Sigmoid colon (tissue), 7 donors: ENCODE data around the gene AKAP7. TPM values are rescaled to one million over a fixed set of nuclear protein-coding genes. Genes with fewer than 3 reads are reported as not detected.

Experiments
- DNase-seq: peaks from one replicate; pipeline ENCODE4 v3.0.0-alpha.2; 2019
- H3K27ac ChIP-seq, 4 donors: fragments of 200-600 bp; sonication (generic); one replicate each; pipeline ENCODE4 v1.5.1; 2016 to 2019; ENCODE audit warnings: mild to moderate bottlenecking in 1 of 4
- H3K27me3 ChIP-seq, 3 donors: fragments of 200-600 bp; sonication (generic); one replicate each; pipeline ENCODE4 v1.5.1; 2019; ENCODE audit warnings: mild to moderate bottlenecking in 1 of 3
- H3K36me3 ChIP-seq, 4 donors: fragments of 200-600 bp; sonication (generic); one replicate each; pipeline ENCODE4 v1.5.1; 2016 to 2019
- H3K4me1 ChIP-seq, 4 donors: fragments of 200-600 bp; sonication (generic); one replicate each; pipeline ENCODE4 v1.5.1; 2017 to 2019
- H3K4me3 ChIP-seq, 4 donors: fragments of 200-600 bp; sonication (generic); one replicate each; pipeline ENCODE4 v1.5.1; 2017 to 2019; ENCODE audit warnings: mild to moderate bottlenecking in 2 of 4, moderate library complexity in 1 of 4
- H3K9me3 ChIP-seq, 4 donors: fragments of 200-600 bp in 3 of 4; sonication (generic) in 3 of 4; one replicate each; pipeline versions ENCODE4 v1.5.1 to v1.6.1; 2013 to 2019
- CTCF ChIP-seq, 4 experiments: fragments of 450-650 bp in 3 of 4; fragments of 200-600 bp in 1 of 4; IDR thresholded peaks; one replicate each; pipeline ENCODE4 v1.5.1; 2016 to 2019; ENCODE audit warnings: antibody characterized with exemption in 4 of 4, mild to moderate bottlenecking in 3 of 4, moderate library complexity in 2 of 4
- EP300 ChIP-seq, 4 donors: sonication (generic); formaldehyde crosslinking; IDR thresholded peaks; one replicate each; pipeline ENCODE4 v1.6.1; 2017; ENCODE audit warnings: antibody characterized with exemption in 4 of 4
- POLR2A ChIP-seq, 2 donors: fragments of 450-650 bp; IDR thresholded peaks; one replicate each; pipeline ENCODE4 v1.6.1; 2016; ENCODE audit warnings: antibody characterized with exemption in 2 of 2, mild to moderate bottlenecking in 2 of 2, moderate library complexity in 2 of 2
- POLR2AphosphoS5 ChIP-seq, 4 donors: sonication (generic); formaldehyde crosslinking; IDR thresholded peaks; one replicate each; pipeline ENCODE4 v1.6.1; 2017; ENCODE audit warnings: antibody characterized with exemption in 4 of 4
- WGBS, 2 donors: extraction: QIAGEN DNeasy Blood & Tissue Kit; methylation state at CpG; one replicate each; pipeline ENCODE4 v1.1.7; 2013; 5-methylcytosine and 5-hydroxymethylcytosine counted together
- intact Hi-C: fragments of 100-400 bp; cut with DNase I; formaldehyde crosslinking; loops from one replicate; pipeline ENCODE4 v1.15.1; 2023
- polyA plus RNA-seq, 3 donors: library from polyadenylated mRNA; stranded (reverse); fragments of 200-250 nt; gene quantifications; one replicate each; pipeline ENCODE4 v1.2.3, GENCODE V29; 2013
- total RNA-seq, 4 donors: library from RNA; depleted of rRNA; stranded (reverse); fragments of >200 nt; gene quantifications; one replicate each; pipeline ENCODE4 v1.1.0, GENCODE V29; 2016
- donor health status: healthy with polysubstance abuse.
- donor health status: Bipolar disorder and iron deficiency.
- donor health status: healthy.

Gene AKAP7
- total and polyA plus RNA-seq, 7 donors: 7.9 to 23.8 (median 18.7) TPM

GRCh38 chr6:131177996-131178395 is 42.7 kb downstream of the AKAP7 start:
- Histone ChIP-seq H3K27ac (no peak overlapping the region), H3K4me1 (no peaks in the 10 kb centered on the region), H3K4me3 (no peak overlapping the region), H3K9me3 (no peaks in the 10 kb centered on the region), H3K27me3 (no peaks in the 10 kb centered on the region), H3K36me3 (peaks cover 0 to 40% (median 0%) of the 10 kb centered on the region in 4 donors)
- intact Hi-C loops: no loop called here
- no peak for DNase-seq
- no peak for TF ChIP-seq CTCF (IDR thresholded peaks at IDR 0.05)
- TF ChIP-seq POLR2A (IDR thresholded peaks at IDR 0.05): no peak
- no peak for TF ChIP-seq EP300 (IDR thresholded peaks at IDR 0.05)
- TF ChIP-seq POLR2AphosphoS5 (IDR thresholded peaks at IDR 0.05): no peak
- WGBS, 2 donors: 97 to 98% methylated on average over 6 of the region's 6 CpGs

DNA sequence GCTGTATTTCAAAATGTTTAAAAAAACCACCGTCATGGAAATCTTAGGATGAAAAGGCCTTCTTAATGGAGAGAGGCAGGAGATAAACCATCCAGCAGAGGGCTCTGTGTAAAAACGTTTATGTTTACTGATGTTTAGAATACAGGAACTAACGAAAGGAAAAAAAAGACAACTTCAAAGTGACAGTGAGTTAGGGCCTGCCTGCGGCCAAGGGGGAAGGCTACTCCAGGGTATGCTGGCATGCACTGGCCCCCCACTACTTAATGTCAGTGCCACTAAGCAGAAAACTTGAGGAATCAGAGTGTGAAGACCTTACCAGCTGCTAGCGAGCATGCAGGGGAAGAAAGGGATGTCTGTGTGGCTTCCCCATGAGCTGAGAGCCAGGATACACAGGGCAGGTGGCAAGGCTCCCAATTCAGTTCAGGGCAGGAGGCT is 47.7 kb downstream of the AKAP7 start:
- peaks cover 0 to 28% (median 3%) of the 10 kb centered on the region in 4 donors for H3K36me3 ChIP-seq
- TF ChIP-seq EP300 (IDR thresholded peaks at IDR 0.05) (no peak), POLR2AphosphoS5 (IDR thresholded peaks at IDR 0.05) (no peak), CTCF (IDR thresholded peaks at IDR 0.05) (no peak), POLR2A (IDR thresholded peaks at IDR 0.05) (no peak)
- H3K27me3 ChIP-seq: no peaks in the 10 kb centered on the region
- 26 to 27% methylated on average over 5 of the region's 5 CpGs for WGBS, 2 donors
- no peak for DNase-seq
- intact Hi-C loops: loop anchor here (10.0 kb wide), 1 partner anchor 352 kb away; no protein-coding TSS in a partner anchor
- H3K9me3 ChIP-seq: no peaks in the 10 kb centered on the region
- H3K4me3 ChIP-seq: no peak overlapping the region
- no peaks in the 10 kb centered on the region for H3K4me1 ChIP-seq
- H3K27ac ChIP-seq: no peak overlapping the region

GRCh38 chr6:131183427-131184095 is 48.3 kb downstream of the AKAP7 start:
- intact Hi-C loops: loop anchor here (10.0 kb wide), 1 partner anchor 351 kb away; no protein-coding TSS in a partner anchor
- Histone ChIP-seq H3K4me3 (no peak overlapping the region), H3K36me3 (peaks cover 0 to 24% (median 3%) of the 10 kb centered on the region in 4 donors), H3K9me3 (no peaks in the 10 kb centered on the region), H3K27me3 (no peaks in the 10 kb centered on the region), H3K27ac (no peak overlapping the region), H3K4me1 (no peaks in the 10 kb centered on the region)
- TF ChIP-seq EP300 (IDR thresholded peaks at IDR 0.05) (no peak), POLR2AphosphoS5 (IDR thresholded peaks at IDR 0.05) (no peak), CTCF (IDR thresholded peaks at IDR 0.05) (no peak), POLR2A (IDR thresholded peaks at IDR 0.05) (no peak)
- WGBS, 2 donors: 95 to 97% methylated on average over 5 of the region's 5 CpGs
- DNase-seq: no peak

DNA sequence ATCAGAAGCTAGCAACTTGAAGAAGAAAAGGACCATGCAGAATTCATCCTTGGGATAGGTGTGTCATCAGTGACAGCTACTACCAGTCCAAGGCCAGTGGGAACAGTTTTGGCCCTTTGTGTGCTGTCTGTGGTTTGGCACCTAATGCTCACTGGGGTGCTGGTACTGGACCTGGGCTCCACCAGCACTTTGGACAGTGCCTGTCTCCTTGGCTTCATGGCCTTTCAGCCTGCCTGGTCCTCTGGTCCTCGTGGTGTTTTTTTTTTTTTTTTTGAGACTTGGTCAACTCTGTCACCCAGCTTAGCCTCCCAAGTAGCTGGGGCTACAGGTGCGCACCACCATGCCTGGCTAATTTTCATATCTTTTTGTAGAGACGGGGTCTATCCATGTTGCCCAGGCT is 56.3 kb downstream of the AKAP7 start:
- no peak overlapping the region for H3K27ac ChIP-seq
- H3K9me3 ChIP-seq: peaks cover 0 to 6% (median 0%) of the 10 kb centered on the region in 4 donors
- DNase-seq: no peak
- H3K27me3 ChIP-seq: no peaks in the 10 kb centered on the region
- no peaks in the 10 kb centered on the region for H3K4me1 ChIP-seq
- H3K4me3 ChIP-seq: no peak overlapping the region
- TF ChIP-seq POLR2A (IDR thresholded peaks at IDR 0.05) (no peak), EP300 (IDR thresholded peaks at IDR 0.05) (no peak), CTCF (IDR thresholded peaks at IDR 0.05) (no peak)
- intact Hi-C loops: no loop called here
- 92 to 94% methylated on average over 3 of the region's 3 CpGs for WGBS, 2 donors
- peaks cover 0 to 13% (median 0%) of the 10 kb centered on the region in 4 donors for H3K36me3 ChIP-seq
